ENCODE data around the gene GNAQ.

DNA sequence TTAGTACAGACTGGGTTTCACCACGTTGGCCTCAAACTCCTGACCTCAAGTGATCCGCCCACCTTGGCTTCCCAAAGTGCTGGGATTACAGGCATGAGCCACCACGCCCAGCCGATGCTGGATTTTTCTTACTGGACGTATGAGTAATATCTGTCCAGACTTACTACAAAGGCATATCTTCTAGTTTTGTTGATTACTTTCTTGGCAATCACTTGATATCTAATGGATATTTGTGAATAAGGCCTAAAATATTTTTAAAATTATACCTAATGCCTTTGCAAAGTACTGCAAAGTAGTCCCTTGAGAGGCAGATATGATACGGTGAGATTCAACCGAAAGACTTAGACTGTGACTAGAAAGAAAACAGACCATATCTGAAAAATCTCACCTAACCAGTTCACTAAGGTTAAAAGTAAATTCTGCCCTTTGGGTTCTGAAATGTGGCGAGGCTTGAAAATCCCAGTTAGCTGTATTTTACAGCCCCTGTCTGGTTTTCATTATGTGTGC lies 152.1 kb downstream of the GNAQ start:
- TF ChIP-seq, protein P1, sequence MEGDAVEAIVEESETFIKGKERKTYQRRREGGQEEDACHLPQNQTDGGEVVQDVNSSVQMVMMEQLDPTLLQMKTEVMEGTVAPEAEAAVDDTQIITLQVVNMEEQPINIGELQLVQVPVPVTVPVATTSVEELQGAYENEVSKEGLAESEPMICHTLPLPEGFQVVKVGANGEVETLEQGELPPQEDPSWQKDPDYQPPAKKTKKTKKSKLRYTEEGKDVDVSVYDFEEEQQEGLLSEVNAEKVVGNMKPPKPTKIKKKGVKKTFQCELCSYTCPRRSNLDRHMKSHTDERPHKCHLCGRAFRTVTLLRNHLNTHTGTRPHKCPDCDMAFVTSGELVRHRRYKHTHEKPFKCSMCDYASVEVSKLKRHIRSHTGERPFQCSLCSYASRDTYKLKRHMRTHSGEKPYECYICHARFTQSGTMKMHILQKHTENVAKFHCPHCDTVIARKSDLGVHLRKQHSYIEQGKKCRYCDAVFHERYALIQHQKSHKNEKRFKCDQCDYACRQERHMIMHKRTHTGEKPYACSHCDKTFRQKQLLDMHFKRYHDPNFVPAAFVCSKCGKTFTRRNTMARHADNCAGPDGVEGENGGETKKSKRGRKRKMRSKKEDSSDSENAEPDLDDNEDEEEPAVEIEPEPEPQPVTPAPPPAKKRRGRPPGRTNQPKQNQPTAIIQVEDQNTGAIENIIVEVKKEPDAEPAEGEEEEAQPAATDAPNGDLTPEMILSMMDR (IDR thresholded peaks at IDR 0.05), result no peak
- no peak for TF ChIP-seq EZH2phosphoT487 (IDR thresholded peaks at IDR 0.05; ENCODE audit: borderline replicate concordance, low read depth)
- no peak for TF ChIP-seq FOXM1 (IDR thresholded peaks at IDR 0.05; ENCODE audit: low read depth)
- TF ChIP-seq, protein P2, sequence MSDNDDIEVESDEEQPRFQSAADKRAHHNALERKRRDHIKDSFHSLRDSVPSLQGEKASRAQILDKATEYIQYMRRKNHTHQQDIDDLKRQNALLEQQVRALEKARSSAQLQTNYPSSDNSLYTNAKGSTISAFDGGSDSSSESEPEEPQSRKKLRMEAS (IDR thresholded peaks at IDR 0.05; ENCODE audit: low read depth), result no peak
- TF ChIP-seq, protein P3, sequence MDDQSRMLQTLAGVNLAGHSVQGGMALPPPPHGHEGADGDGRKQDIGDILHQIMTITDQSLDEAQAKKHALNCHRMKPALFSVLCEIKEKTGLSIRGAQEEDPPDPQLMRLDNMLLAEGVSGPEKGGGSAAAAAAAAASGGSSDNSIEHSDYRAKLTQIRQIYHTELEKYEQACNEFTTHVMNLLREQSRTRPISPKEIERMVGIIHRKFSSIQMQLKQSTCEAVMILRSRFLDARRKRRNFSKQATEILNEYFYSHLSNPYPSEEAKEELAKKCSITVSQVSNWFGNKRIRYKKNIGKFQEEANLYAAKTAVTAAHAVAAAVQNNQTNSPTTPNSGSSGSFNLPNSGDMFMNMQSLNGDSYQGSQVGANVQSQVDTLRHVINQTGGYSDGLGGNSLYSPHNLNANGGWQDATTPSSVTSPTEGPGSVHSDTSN (IDR thresholded peaks at IDR 0.05), result no peak
- TF ChIP-seq RAD21 (IDR thresholded peaks at IDR 0.05; ENCODE audit: low read length), result no peak
- TF ChIP-seq TEAD4 (IDR thresholded peaks at IDR 0.05; ENCODE audit: borderline replicate concordance, insufficient read depth), result no peak
- TF ChIP-seq EP300 (IDR thresholded peaks at IDR 0.05; ENCODE audit: borderline replicate concordance in 1 of 2, low read depth in 1 of 2, low read length in 1 of 2), result no peak
- no peak for TF ChIP-seq POLR2AphosphoS5 (IDR thresholded peaks at IDR 0.05; ENCODE audit: low read depth, low read length)
- TF ChIP-seq TCF12 (IDR thresholded peaks at IDR 0.05), result peak; percentile 38; the same call in 1 of the 2 replicates
- TF ChIP-seq, protein P4, sequence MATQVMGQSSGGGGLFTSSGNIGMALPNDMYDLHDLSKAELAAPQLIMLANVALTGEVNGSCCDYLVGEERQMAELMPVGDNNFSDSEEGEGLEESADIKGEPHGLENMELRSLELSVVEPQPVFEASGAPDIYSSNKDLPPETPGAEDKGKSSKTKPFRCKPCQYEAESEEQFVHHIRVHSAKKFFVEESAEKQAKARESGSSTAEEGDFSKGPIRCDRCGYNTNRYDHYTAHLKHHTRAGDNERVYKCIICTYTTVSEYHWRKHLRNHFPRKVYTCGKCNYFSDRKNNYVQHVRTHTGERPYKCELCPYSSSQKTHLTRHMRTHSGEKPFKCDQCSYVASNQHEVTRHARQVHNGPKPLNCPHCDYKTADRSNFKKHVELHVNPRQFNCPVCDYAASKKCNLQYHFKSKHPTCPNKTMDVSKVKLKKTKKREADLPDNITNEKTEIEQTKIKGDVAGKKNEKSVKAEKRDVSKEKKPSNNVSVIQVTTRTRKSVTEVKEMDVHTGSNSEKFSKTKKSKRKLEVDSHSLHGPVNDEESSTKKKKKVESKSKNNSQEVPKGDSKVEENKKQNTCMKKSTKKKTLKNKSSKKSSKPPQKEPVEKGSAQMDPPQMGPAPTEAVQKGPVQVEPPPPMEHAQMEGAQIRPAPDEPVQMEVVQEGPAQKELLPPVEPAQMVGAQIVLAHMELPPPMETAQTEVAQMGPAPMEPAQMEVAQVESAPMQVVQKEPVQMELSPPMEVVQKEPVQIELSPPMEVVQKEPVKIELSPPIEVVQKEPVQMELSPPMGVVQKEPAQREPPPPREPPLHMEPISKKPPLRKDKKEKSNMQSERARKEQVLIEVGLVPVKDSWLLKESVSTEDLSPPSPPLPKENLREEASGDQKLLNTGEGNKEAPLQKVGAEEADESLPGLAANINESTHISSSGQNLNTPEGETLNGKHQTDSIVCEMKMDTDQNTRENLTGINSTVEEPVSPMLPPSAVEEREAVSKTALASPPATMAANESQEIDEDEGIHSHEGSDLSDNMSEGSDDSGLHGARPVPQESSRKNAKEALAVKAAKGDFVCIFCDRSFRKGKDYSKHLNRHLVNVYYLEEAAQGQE (IDR thresholded peaks at IDR 0.05; ENCODE audit: low read depth, low read length), result no peak
- TF ChIP-seq MXI1 (IDR thresholded peaks at IDR 0.05; ENCODE audit: low read depth, low read length), result no peak
- TF ChIP-seq CHD2 (IDR thresholded peaks at IDR 0.05; ENCODE audit: low read length, partially characterized antibody), result no peak

All from SK-N-SH (cell line).